Upper lobe of right lung (tissue), 1 donor: ENCODE measurements around the gene GPR158. TPM values are rescaled to one million over a fixed set of nuclear protein-coding genes. Genes with fewer than 3 reads are reported as not detected.

Experiments used
- ATAC-seq: fragments of 200-7000 bp; cut with Tn5 transposase; one replicate; pipeline ENCODE4 v1.9.1; 2020; ENCODE audit warnings: mild to moderate bottlenecking, moderate library complexity
- DNase-seq: peaks from one replicate; pipeline ENCODE4 v3.0.0-alpha.2; 2020
- H3K27ac ChIP-seq: fragments of 200-600 bp; one replicate; pipeline ENCODE4 v1.8.0; 2022
- H3K27me3 ChIP-seq: fragments of 200-600 bp; one replicate; pipeline ENCODE4 v1.8.0; 2022; ENCODE audit warnings: mild to moderate bottlenecking
- H3K36me3 ChIP-seq: fragments of 200-600 bp; one replicate; pipeline ENCODE4 v1.8.0; 2022
- H3K4me1 ChIP-seq: fragments of 200-600 bp; one replicate; pipeline ENCODE4 v1.8.0; 2022
- H3K4me3 ChIP-seq: fragments of 200-600 bp; one replicate; pipeline ENCODE4 v1.8.0; 2022; ENCODE audit warnings: mild to moderate bottlenecking
- H3K9me3 ChIP-seq: fragments of 200-600 bp; one replicate; pipeline ENCODE4 v1.8.0; 2022
- CTCF ChIP-seq: fragments of 200-600 bp; IDR thresholded peaks from one replicate; pipeline ENCODE4 v1.8.0; 2022; ENCODE audit warnings: antibody characterized with exemption
- intact Hi-C: fragments of 100-400 bp; cut with DNase I; formaldehyde crosslinking; loops from one replicate; pipeline ENCODE4 v1.11.0; 2022
- long read RNA-seq: library from polyadenylated mRNA; unstranded; transcript quantifications from one replicate; pipeline ENCODE4 v2.0.0, GENCODE V29; 2021
- total RNA-seq: library from RNA; stranded (reverse); fragmentation: NEBNext Ultra II Directional; extraction: Animal tissue kit (Norgen Biotek cat#: 25700); gene quantifications from one replicate; pipeline ENCODE4 v1.2.1, GENCODE V29; 2021
- donor health status: DM: no; HTN: yes; CAD: no; lungs with severe emphysema.

Gene GPR158
- total RNA-seq, result not detected
- long read RNA-seq, result 0 reads

- peak; percentile 91 for DNase-seq
- Histone ChIP-seq H3K9me3 (no peaks in the 10 kb centered on the region), H3K27me3 (peaks cover 45% of the 10 kb centered on the region), H3K36me3 (no peaks in the 10 kb centered on the region), H3K27ac (no peak within 1 kb of the TSS), H3K4me3 (peak within 1 kb of the TSS; percentile 53), H3K4me1 (peaks cover 9% of the 10 kb centered on the region)
- TF ChIP-seq CTCF, result no peak
- intact Hi-C loops, result no loop called here
- peak; percentile 96 for ATAC-seq
Observed at GRCh38 chr10:25174461-25175230, at the start of gene GPR158. TSS of gene GPR158 (plus strand) at chr10:25175001. CDS start at chr10:25175421, 420 bp downstream.

DNA sequence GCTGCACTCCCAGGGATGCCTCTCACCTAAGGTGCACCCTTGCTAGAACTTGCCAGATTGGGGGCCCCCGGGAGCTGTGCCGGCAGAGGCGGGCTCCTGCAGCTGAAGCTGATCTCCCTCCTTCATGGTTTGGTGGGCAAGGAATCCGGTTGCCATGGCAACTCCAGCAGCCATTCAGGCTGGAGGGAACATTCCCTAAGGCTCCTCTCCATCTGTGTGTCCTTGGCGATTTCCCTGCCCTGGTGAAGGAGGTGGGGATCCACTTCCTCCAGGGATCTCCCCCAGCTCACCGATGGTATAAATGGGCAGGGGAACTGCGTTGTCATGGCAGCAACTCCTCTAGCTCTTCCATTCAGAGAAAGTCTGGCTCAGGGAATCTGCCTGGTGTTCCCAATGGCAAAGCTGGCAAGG is 49.6 kb upstream of the GPR158 start:
- intact Hi-C loops, result no loop called here
- Histone ChIP-seq H3K36me3 (no peaks in the 10 kb centered on the region), H3K4me1 (no peaks in the 10 kb centered on the region), H3K27me3 (no peaks in the 10 kb centered on the region), H3K4me3 (no peak overlapping the region), H3K27ac (no peak overlapping the region), H3K9me3 (no peaks in the 10 kb centered on the region)
- no peak for DNase-seq
- no peak for TF ChIP-seq CTCF
- no peak for ATAC-seq

DNA sequence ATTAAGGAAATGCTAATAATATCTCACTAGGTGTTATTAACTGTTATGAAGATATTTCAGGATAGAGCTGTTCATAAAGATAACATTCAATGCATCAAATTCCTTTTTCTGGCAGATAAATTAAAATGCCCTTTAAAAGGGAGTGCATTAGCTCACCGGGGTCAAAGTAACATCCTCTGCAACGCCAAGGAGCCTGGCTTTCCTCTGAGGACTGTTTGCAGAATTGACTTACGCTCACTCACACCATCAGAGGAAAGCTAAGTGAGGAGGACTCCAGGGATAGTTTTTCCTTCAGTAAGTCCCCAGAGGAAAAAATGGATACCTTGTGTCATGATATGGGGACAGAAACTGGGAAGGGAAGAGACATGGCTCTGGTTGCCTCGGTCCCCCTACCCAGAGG is 45.2 kb upstream of the GPR158 start:
- Histone ChIP-seq H3K36me3 (no peaks in the 10 kb centered on the region), H3K9me3 (no peaks in the 10 kb centered on the region), H3K27ac (no peak overlapping the region), H3K4me1 (no peaks in the 10 kb centered on the region), H3K27me3 (no peaks in the 10 kb centered on the region), H3K4me3 (no peak overlapping the region)
- TF ChIP-seq CTCF, result no peak
- intact Hi-C loops, result no loop called here
- no peak for ATAC-seq
- no peak for DNase-seq

GRCh38 chr10:25130906-25131305 is 43.9 kb upstream of the GPR158 start:
- Histone ChIP-seq H3K27ac (no peak overlapping the region), H3K4me1 (no peaks in the 10 kb centered on the region), H3K4me3 (no peak overlapping the region), H3K36me3 (no peaks in the 10 kb centered on the region), H3K27me3 (no peaks in the 10 kb centered on the region), H3K9me3 (no peaks in the 10 kb centered on the region)
- intact Hi-C loops, result no loop called here
- no peak for TF ChIP-seq CTCF
- ATAC-seq, result no peak
- no peak for DNase-seq

DNA sequence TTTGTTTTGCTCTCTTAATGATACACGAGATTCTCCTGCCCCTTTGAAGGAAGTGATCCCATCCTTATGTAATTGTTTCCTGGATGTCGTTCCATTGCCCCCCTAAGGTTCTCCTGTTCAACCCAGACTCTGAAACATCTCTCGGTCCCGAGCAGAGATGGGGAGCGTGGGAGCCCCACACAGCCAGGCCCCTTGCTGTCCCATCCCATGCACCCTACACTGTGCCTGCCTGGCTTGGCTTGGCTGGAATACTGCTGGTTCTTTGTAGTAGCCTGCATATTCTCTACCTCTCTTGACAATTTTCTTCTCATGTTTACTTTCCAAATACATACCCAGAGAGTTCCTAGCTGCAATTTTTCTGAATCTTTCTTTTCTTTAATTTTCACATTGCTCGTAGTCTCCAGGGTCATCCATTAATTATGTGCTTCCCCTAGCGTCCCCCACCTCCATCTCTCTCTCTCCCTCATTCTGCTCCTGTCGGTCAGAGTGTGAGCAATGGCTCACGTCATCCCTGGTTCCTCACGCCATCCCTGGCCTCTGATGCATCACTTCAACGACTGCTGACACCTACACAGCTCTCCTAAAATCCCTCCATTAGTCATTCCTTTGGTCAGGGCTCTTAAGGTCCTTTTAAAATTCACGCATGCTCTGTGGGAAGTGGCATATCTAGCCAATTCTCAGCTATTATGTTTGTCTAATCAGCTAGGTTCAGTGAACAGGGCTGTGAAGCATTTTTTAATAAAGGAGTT is 32.5 kb upstream of the GPR158 start:
- ATAC-seq, result no peak
- H3K9me3 ChIP-seq, result no peaks in the 10 kb centered on the region

More for the DNA sequence above, 32.5 kb upstream of the GPR158 start:
- Histone ChIP-seq H3K4me3 (no peak overlapping the region), H3K36me3 (no peaks in the 10 kb centered on the region), H3K27ac (no peak overlapping the region), H3K4me1 (no peaks in the 10 kb centered on the region), H3K27me3 (no peaks in the 10 kb centered on the region)
- intact Hi-C loops, result no loop called here
- TF ChIP-seq CTCF, result no peak
- DNase-seq, result no peak
